ENCODE results near the gene MANBA. TPM values are rescaled to one million over a fixed set of nuclear protein-coding genes. Genes with fewer than 3 reads are reported as not detected.

The MANBA gene
- polyA plus RNA-seq, 3 donors, result 80.8 to 94.4 (median 88.7) TPM

DNA sequence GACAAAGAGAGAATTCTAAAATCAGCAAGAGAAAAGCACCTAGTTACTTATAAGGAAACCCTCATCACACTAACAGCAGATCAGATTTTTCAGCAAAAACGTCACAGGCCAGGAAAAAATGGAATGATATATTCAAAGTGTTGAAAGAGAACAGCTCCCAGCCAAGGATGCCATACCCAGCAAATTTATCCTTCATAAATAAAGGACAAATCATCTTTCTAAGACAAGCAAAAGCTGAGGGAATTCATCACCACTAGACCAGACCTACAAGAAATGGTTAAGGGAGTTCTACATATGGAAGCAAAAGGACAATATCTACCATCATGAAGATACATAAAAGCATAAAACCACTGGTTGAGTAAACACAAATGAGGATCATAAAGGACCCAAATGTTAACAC lies 53.6 kb downstream of the MANBA start:
- no peak for DNase-seq

DNA sequence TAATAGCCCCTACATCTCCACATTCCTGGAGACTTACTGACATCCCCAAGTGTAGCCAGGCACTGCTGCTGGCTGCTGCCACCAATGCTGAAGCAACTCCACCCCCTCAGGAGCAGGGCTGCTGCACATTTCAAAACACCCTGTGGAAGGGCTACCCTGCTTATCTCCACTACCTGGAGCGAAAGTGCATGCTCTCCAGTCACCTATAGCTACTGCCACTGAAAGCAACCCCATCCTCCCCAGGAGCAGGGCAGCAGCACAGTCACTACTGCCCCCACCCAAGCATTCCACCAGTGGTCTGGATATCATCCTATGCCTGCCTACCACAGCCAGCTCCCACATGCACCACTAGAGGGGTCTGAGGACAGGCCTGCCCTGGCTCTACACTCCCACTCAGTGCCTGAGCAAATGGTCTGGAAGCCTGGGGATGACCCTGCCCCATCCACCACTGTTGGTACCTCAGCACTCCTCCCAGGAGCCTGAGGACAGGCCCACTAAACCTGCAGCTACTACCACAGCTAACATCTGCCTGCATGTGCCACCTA lies 55.3 kb downstream of the MANBA start:
- H3K36me3 ChIP-seq (replicated peaks in 1 of 2; ENCODE audit: control insufficient read depth in 1 of 2, insufficient read depth in 2 of 2, low read length in 2 of 2), result peaks cover 20 to 58% of the 10 kb centered on the region in 2 donors
- H3K9me3 Mint-ChIP-seq, result peaks cover 10 to 19% (median 14%) of the 10 kb centered on the region in 7 donors
- H3K4me3 Mint-ChIP-seq, result no peak overlapping the region
- TF ChIP-seq, protein P1, sequence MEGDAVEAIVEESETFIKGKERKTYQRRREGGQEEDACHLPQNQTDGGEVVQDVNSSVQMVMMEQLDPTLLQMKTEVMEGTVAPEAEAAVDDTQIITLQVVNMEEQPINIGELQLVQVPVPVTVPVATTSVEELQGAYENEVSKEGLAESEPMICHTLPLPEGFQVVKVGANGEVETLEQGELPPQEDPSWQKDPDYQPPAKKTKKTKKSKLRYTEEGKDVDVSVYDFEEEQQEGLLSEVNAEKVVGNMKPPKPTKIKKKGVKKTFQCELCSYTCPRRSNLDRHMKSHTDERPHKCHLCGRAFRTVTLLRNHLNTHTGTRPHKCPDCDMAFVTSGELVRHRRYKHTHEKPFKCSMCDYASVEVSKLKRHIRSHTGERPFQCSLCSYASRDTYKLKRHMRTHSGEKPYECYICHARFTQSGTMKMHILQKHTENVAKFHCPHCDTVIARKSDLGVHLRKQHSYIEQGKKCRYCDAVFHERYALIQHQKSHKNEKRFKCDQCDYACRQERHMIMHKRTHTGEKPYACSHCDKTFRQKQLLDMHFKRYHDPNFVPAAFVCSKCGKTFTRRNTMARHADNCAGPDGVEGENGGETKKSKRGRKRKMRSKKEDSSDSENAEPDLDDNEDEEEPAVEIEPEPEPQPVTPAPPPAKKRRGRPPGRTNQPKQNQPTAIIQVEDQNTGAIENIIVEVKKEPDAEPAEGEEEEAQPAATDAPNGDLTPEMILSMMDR (IDR thresholded peaks at IDR 0.05), result no peak
- peaks cover 11 to 16% of the 10 kb centered on the region in 2 donors for H3K9me3 ChIP-seq (replicated peaks in 1 of 2; ENCODE audit: control insufficient read depth in 1 of 2, insufficient read depth in 1 of 2, low read length in 2 of 2)
- WGBS (ENCODE audit: insufficient coverage), result 100% methylated on average over 1 of the region's 1 CpG
- H3K9ac ChIP-seq (ENCODE audit: insufficient read depth, low read length, poor library complexity, severe bottlenecking), result no peak overlapping the region
- H2AFZ ChIP-seq (ENCODE audit: insufficient read depth, low read depth, low read length, poor library complexity, severe bottlenecking), result no peak overlapping the region
- H3K4me1 ChIP-seq (ENCODE audit: control insufficient read depth in 1 of 2, insufficient read depth in 2 of 2, low read length in 2 of 2), result no peaks in the 10 kb centered on the region
- H3K4me3 ChIP-seq (replicated peaks in 1 of 3; ENCODE audit: low read depth in 2 of 3, low read length in 3 of 3), result no peak overlapping the region
- intact Hi-C loops (cut with micrococcal nuclease), result no loop called here
- H3K79me2 ChIP-seq (ENCODE audit: insufficient read depth, low read length), result peaks cover 63% of the 10 kb centered on the region
- H3K27me3 ChIP-seq (ENCODE audit: control insufficient read depth in 2 of 2, insufficient read depth in 2 of 2, low read length in 2 of 2), result no peaks in the 10 kb centered on the region
- no peak for DNase-seq
- peaks cover 64 to 80% of the 10 kb centered on the region in 2 donors for H3K36me3 Mint-ChIP-seq
- H4K20me1 ChIP-seq (ENCODE audit: insufficient read depth, low read length), result peaks cover 61% of the 10 kb centered on the region
- peak overlapping the region in 1 of 2 donors; percentile 41 for H3K27ac ChIP-seq (ENCODE audit: low read depth in 1 of 2, low read length in 2 of 2)
- no peak overlapping the region for H3K4me2 ChIP-seq (replicated peaks; ENCODE audit: extremely low read depth, low read length, poor library complexity, severe bottlenecking)
- H3K4me1 Mint-ChIP-seq, result peaks cover 7% of the 10 kb centered on the region
- H3K27me3 Mint-ChIP-seq (ENCODE audit: low read depth in 3 of 3), result peaks cover 0 to 3% (median 1%) of the 10 kb centered on the region in 3 donors
- H3K27ac Mint-ChIP-seq, result peak overlapping the region in 3 of 7 donors; percentile 42 to 66 (median 53)

More for the DNA sequence above, 53.6 kb downstream of the MANBA start:
- H3K27ac Mint-ChIP-seq, result peak overlapping the region in 2 of 7 donors; percentile 26 to 47
- H3K4me1 Mint-ChIP-seq, result peaks cover 8% of the 10 kb centered on the region
- intact Hi-C loops (cut with micrococcal nuclease), result no loop called here
- no peaks in the 10 kb centered on the region for H3K27me3 ChIP-seq (ENCODE audit: control insufficient read depth in 2 of 2, insufficient read depth in 2 of 2, low read length in 2 of 2)
- TF ChIP-seq, protein P1 (IDR thresholded peaks at IDR 0.05), result no peak
- H3K4me1 ChIP-seq (ENCODE audit: control insufficient read depth in 1 of 2, insufficient read depth in 2 of 2, low read length in 2 of 2), result no peaks in the 10 kb centered on the region
- H3K27ac ChIP-seq (ENCODE audit: low read depth in 1 of 2, low read length in 2 of 2), result no peak overlapping the region
- peaks cover 78% of the 10 kb centered on the region for H4K20me1 ChIP-seq (ENCODE audit: insufficient read depth, low read length)
- no peak overlapping the region for H2AFZ ChIP-seq (ENCODE audit: insufficient read depth, low read depth, low read length, poor library complexity, severe bottlenecking)
- WGBS (ENCODE audit: insufficient coverage), result no CpG with 5 or more reads among the region's 1 CpG
- peaks cover 79 to 91% of the 10 kb centered on the region in 2 donors for H3K36me3 Mint-ChIP-seq
- H3K79me2 ChIP-seq (ENCODE audit: insufficient read depth, low read length), result peaks cover 77% of the 10 kb centered on the region
- peaks cover 6 to 19% (median 12%) of the 10 kb centered on the region in 7 donors for H3K9me3 Mint-ChIP-seq
- no peak overlapping the region for H3K4me3 ChIP-seq (replicated peaks in 1 of 3; ENCODE audit: low read depth in 2 of 3, low read length in 3 of 3)
- H3K36me3 ChIP-seq (replicated peaks in 1 of 2; ENCODE audit: control insufficient read depth in 1 of 2, insufficient read depth in 2 of 2, low read length in 2 of 2), result peaks cover 22 to 71% of the 10 kb centered on the region in 2 donors
- H3K9me3 ChIP-seq (replicated peaks in 1 of 2; ENCODE audit: control insufficient read depth in 1 of 2, insufficient read depth in 1 of 2, low read length in 2 of 2), result peaks cover 11 to 16% of the 10 kb centered on the region in 2 donors
- no peak overlapping the region for H3K4me3 Mint-ChIP-seq
- no peak overlapping the region for H3K4me2 ChIP-seq (replicated peaks; ENCODE audit: extremely low read depth, low read length, poor library complexity, severe bottlenecking)
- no peak overlapping the region for H3K9ac ChIP-seq (ENCODE audit: insufficient read depth, low read length, poor library complexity, severe bottlenecking)
- H3K27me3 Mint-ChIP-seq (ENCODE audit: low read depth in 3 of 3), result peaks cover 0 to 3% (median 1%) of the 10 kb centered on the region in 3 donors
